H1 (cell line): ENCODE measurements around the gene MANBA. TPM values are rescaled to one million over a fixed set of nuclear protein-coding genes. Genes with fewer than 3 reads are reported as not detected.

Experiments used
- CTCF ChIA-PET: fragments of 300-600 bp; sonication (Branson Sonifier 250); formaldehyde crosslinking; loops from one replicate; lab custom pipeline; 2021; ENCODE audit not compliant: partially characterized antibody; lab: Charles Lee
- POLR2A ChIA-PET: fragments of 300-600 bp; sonication (Branson Sonifier 250); formaldehyde crosslinking; loops from one replicate; lab custom pipeline; 2021; ENCODE audit warnings: inconsistent platforms; ENCODE audit not compliant: partially characterized antibody; lab: Charles Lee
- DNase-seq, 2 experiments: peaks; one replicate each; pipeline versions ENCODE4 v3.0.0 to v3.0.0-alpha.2; 2010 to 2022; ENCODE audit warnings: low spot score in 2 of 2, low read depth in 1 of 2, mixed read lengths in 1 of 2
- FAIRE-seq: peaks from 2 replicates; lab custom pipeline; 2011; peaks lifted over from hg19 to GRCh38; lab: Jason Lieb, UNC
- H2AFZ ChIP-seq: 2 replicates; pipeline ENCODE4 v1.8.1; 2012; ENCODE audit warnings: low read length, inconsistent platforms
- H2AK5ac ChIP-seq: 2 replicates; pipeline ENCODE4 v1.6.1; 2013; ENCODE audit warnings: low read depth, low read length
- H2BK120ac ChIP-seq: replicated peaks from 2 replicates; pipeline ENCODE3; 2013; ENCODE audit warnings: low read depth, low read length, inconsistent platforms
- H2BK12ac ChIP-seq: 2 replicates; pipeline ENCODE4 v1.6.1; 2013; ENCODE audit warnings: low read depth, low read length
- H2BK15ac ChIP-seq: 2 replicates; pipeline ENCODE4 v1.6.1; 2013; ENCODE audit warnings: low read length
- H2BK20ac ChIP-seq: 2 replicates; pipeline ENCODE4 v1.6.1; 2013; ENCODE audit warnings: low read length
- H2BK5ac ChIP-seq: 2 replicates; pipeline ENCODE4 v1.6.1; 2013; ENCODE audit warnings: low read depth, low read length
- H3K14ac ChIP-seq: 2 replicates; pipeline ENCODE4 v1.6.1; 2013; ENCODE audit warnings: inconsistent platforms; ENCODE audit not compliant: insufficient read length
- H3K18ac ChIP-seq: 2 replicates; pipeline ENCODE4 v1.6.1; 2013; ENCODE audit warnings: low read length; ENCODE audit errors: extremely low read depth
- H3K23ac ChIP-seq: 2 replicates; pipeline ENCODE4 v1.6.1; 2013; ENCODE audit warnings: inconsistent platforms; ENCODE audit not compliant: insufficient read length
- H3K23me2 ChIP-seq: 2 replicates; pipeline ENCODE4 v1.6.1; 2013; ENCODE audit warnings: low read depth, low read length
- H3K27ac ChIP-seq: 2 replicates; pipeline ENCODE4 v1.6.1; 2011; ENCODE audit warnings: low read depth, low read length, inconsistent platforms
- H3K27me3 ChIP-seq, 4 experiments: replicated peaks in 1 of 4; 1 replicate in 1 of 4; 2 replicates in 3 of 4; pipeline versions ENCODE4 v1.6.1 to v1.8.1; 2011 to 2013; ENCODE audit warnings: low read length in 3 of 4, mild to moderate bottlenecking in 3 of 4, inconsistent platforms in 2 of 4, mixed read lengths in 2 of 4, moderate library complexity in 1 of 4; ENCODE audit not compliant: control insufficient read depth in 3 of 4, insufficient read depth in 3 of 4; ENCODE audit errors: extremely low read depth in 1 of 4
- H3K36me3 ChIP-seq, 4 experiments: 2 replicates each; pipeline versions ENCODE4 v1.6.1 to v1.8.1; 2011 to 2013; ENCODE audit warnings: mild to moderate bottlenecking in 4 of 4, low read length in 3 of 4, moderate library complexity in 2 of 4, control low read depth in 1 of 4, inconsistent platforms in 1 of 4; ENCODE audit not compliant: insufficient read depth in 4 of 4, control insufficient read depth in 2 of 4
- H3K4ac ChIP-seq: replicated peaks from 2 replicates; pipeline ENCODE3; 2013; ENCODE audit warnings: low read length, low read depth, mixed read lengths, inconsistent platforms; ENCODE audit not compliant: insufficient read length
- H3K4me1 ChIP-seq, 4 experiments: replicated peaks in 1 of 4; 1 replicate in 1 of 4; 2 replicates in 3 of 4; pipeline versions ENCODE4 v1.6.1 to v1.8.1; 2011 to 2013; ENCODE audit warnings: low read length in 3 of 4, inconsistent platforms in 2 of 4, mixed read lengths in 1 of 4; ENCODE audit not compliant: insufficient read depth in 4 of 4, control insufficient read depth in 3 of 4
- H3K4me2 ChIP-seq, 2 experiments: 2 replicates each; pipeline versions ENCODE4 v1.6.1 to v1.8.1; 2011 to 2013; ENCODE audit warnings: low read depth in 2 of 2, low read length in 2 of 2, control low read depth in 1 of 2, inconsistent platforms in 1 of 2, mild to moderate bottlenecking in 1 of 2; ENCODE audit not compliant: insufficient read depth in 1 of 2
- H3K4me3 ChIP-seq, 4 experiments: fragments of 200-600, 300-600 bp in 1 of 4; sonication (generic), shearing (Covaris generic), sonication (Bioruptor Twin) in 1 of 4; 2 replicates each; pipeline versions ENCODE4 v1.5.1 to v1.8.1; 2011 to 2016; ENCODE audit warnings: low read length in 4 of 4, low read depth in 3 of 4, control low read depth in 2 of 4, inconsistent platforms in 2 of 4, mild to moderate bottlenecking in 2 of 4, mixed read lengths in 1 of 4, moderate library complexity in 1 of 4; ENCODE audit not compliant: insufficient read depth in 2 of 4; ENCODE audit errors: extremely low read depth in 1 of 4
- H3K56ac ChIP-seq: replicated peaks from 2 replicates; pipeline ENCODE3; 2013; ENCODE audit warnings: low read depth, mild to moderate bottlenecking, mixed read lengths, low read length, inconsistent platforms; ENCODE audit not compliant: insufficient read length
- H3K79me1 ChIP-seq: 2 replicates; pipeline ENCODE4 v1.6.1; 2013; ENCODE audit warnings: low read depth, low read length, control low read depth
- H3K79me2 ChIP-seq, 2 experiments: 2 replicates each; pipeline versions ENCODE4 v1.6.1 to v1.8.1; 2012 to 2013; ENCODE audit warnings: low read length in 2 of 2, mild to moderate bottlenecking in 2 of 2, inconsistent platforms in 1 of 2; ENCODE audit not compliant: insufficient read depth in 2 of 2, control insufficient read depth in 1 of 2
- H3K9ac ChIP-seq, 4 experiments: replicated peaks in 1 of 4; 1 replicate in 1 of 4; 2 replicates in 3 of 4; pipeline versions ENCODE4 v1.6.1 to v1.8.1; 2011 to 2013; ENCODE audit warnings: low read depth in 3 of 4, low read length in 3 of 4, control low read depth in 2 of 4, mild to moderate bottlenecking in 2 of 4, moderate library complexity in 2 of 4, inconsistent platforms in 1 of 4; ENCODE audit errors: extremely low read depth in 1 of 4
- H3K9me3 ChIP-seq, 2 experiments: 2 replicates each; pipeline versions ENCODE4 v1.6.1 to v1.8.1; 2012 to 2013; ENCODE audit warnings: mild to moderate bottlenecking in 2 of 2, moderate library complexity in 2 of 2, control low read depth in 1 of 2, inconsistent platforms in 1 of 2, low read depth in 1 of 2, low read length in 1 of 2, mixed read lengths in 1 of 2; ENCODE audit not compliant: insufficient read depth in 2 of 2
- H4K20me1 ChIP-seq, 2 experiments: replicated peaks in 1 of 2; 2 replicates each; pipeline versions ENCODE3 to v1.8.1; 2011 to 2013; ENCODE audit warnings: inconsistent platforms in 2 of 2, low read length in 2 of 2, mild to moderate bottlenecking in 1 of 2; ENCODE audit not compliant: insufficient read depth in 2 of 2, control insufficient read depth in 1 of 2
- H4K5ac ChIP-seq: 2 replicates; pipeline ENCODE4 v1.6.1; 2013; ENCODE audit warnings: low read length, low read depth, mixed read lengths, inconsistent platforms; ENCODE audit not compliant: insufficient read length
- H4K8ac ChIP-seq: 2 replicates; pipeline ENCODE4 v1.8.0; 2013; ENCODE audit warnings: mild to moderate bottlenecking, moderate library complexity, low read length, inconsistent platforms; ENCODE audit not compliant: insufficient read depth; ENCODE audit errors: extremely low read depth
- H4K91ac ChIP-seq: replicated peaks from 2 replicates; pipeline ENCODE3; 2013; ENCODE audit warnings: low read length, mixed read lengths, inconsistent platforms; ENCODE audit not compliant: insufficient read length
- BACH1 ChIP-seq: IDR thresholded peaks from 2 replicates; pipeline ENCODE4 v1.6.1; 2012; ENCODE audit warnings: low read length, improper control_type of control experiment
- BRCA1 ChIP-seq: IDR thresholded peaks from 2 replicates; pipeline ENCODE4 v1.6.1; 2012; ENCODE audit warnings: low read depth, low read length, improper control_type of control experiment
- EGR1 ChIP-seq: IDR thresholded peaks from 2 replicates; pipeline ENCODE4 v1.6.1; 2011; ENCODE audit warnings: low read depth, low read length, borderline replicate concordance
- MAFK ChIP-seq: IDR thresholded peaks from 2 replicates; pipeline ENCODE4 v1.6.1; 2012; ENCODE audit warnings: low read depth, mild to moderate bottlenecking, improper control_type of control experiment, low read length
- SRF ChIP-seq: IDR thresholded peaks from 2 replicates; pipeline ENCODE4 v1.6.1; 2011; ENCODE audit warnings: mild to moderate bottlenecking, low read depth, low read length, moderate library complexity
- TBP ChIP-seq: IDR thresholded peaks from 2 replicates; pipeline ENCODE4 v1.6.1; 2011; ENCODE audit warnings: low read depth, low read length, improper control_type of control experiment
- WGBS, 2 experiments: shearing (Covaris generic) in 1 of 2; methylation state at CpG; one replicate each; pipeline versions ENCODE4 v1.1.6 to v1.1.7; 2013 to 2015; ENCODE audit warnings: low lambda C conversion rate in 2 of 2, mixed read lengths in 2 of 2, inconsistent platforms in 1 of 2, low coverage in 1 of 2, missing lambda C conversion rate in 1 of 2; ENCODE audit not compliant: insufficient replicate concordance in 2 of 2, insufficient coverage in 1 of 2, insufficient read length in 1 of 2; ENCODE audit errors: extremely low coverage in 1 of 2, missing lambda C conversion rate in 1 of 2; 5-methylcytosine and 5-hydroxymethylcytosine counted together
- polyA plus RNA-seq, 7 experiments: library from polyadenylated mRNA; depleted of rRNA in 3 of 7; stranded (reverse) in 5 of 7; unstranded in 2 of 7; fragments of >200 nt in 5 of 7; fragments of 200-250 nt in 2 of 7; gene quantifications; 1 replicate in 5 of 7; 2 replicates in 1 of 7; 4 replicates in 1 of 7; pipeline versions ENCODE4 v1.2.1 to v1.2.3, GENCODE V29; 2011 to 2013; ENCODE audit warnings: missing spikeins in 2 of 7, mixed read lengths in 2 of 7
- total RNA-seq: library from RNA; stranded (reverse); fragmentation: NEBNext Ultra II Directional; extraction: Animal tissue kit (Norgen Biotek cat#: 25700); gene quantifications from 2 replicates; pipeline ENCODE4 v1.2.1, GENCODE V29; 2021

The MANBA gene
- total and polyA plus RNA-seq, 2 of the 8 experiments (the other 6 are each of a cell fraction or from before 2014, with no cell fraction given): 22.9 to 27.8 TPM

DNA sequence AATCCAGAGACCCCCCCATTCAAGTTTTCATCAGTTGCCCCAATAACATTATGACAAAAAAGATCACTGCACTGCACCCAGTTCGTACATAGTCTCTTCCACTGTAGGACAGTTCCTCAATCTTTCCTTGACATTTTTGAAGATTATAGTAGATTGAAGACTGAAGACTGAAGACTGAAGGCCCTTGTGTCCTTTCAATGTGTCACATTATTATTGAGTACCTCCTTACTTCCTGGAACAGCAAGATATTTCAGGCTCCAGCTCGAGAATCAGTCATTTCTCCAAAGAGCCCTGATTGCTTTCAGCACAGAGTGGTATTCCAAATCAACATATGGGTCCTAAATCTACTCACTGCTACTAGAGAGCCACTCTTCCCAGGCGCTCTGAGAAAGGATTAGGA is 75.0 kb downstream of the MANBA start:
- no peak overlapping the region for H2BK120ac ChIP-seq
- no peak overlapping the region for H2BK15ac ChIP-seq
- H2AFZ ChIP-seq: no peak overlapping the region
- H2BK5ac ChIP-seq: no peak overlapping the region
- H3K4me1 ChIP-seq: no peaks in the 10 kb centered on the region
- CTCF ChIA-PET: no interaction called here
- H4K5ac ChIP-seq: no peak overlapping the region
- DNase-seq (no peak), FAIRE-seq (no peak)
- no peak overlapping the region for H3K4ac ChIP-seq
- H2BK12ac ChIP-seq: no peak overlapping the region
- no peaks in the 10 kb centered on the region for H3K9me3 ChIP-seq
- no peak overlapping the region for H4K8ac ChIP-seq
- H3K27me3 ChIP-seq: no peaks in the 10 kb centered on the region
- 91% methylated on average over 3 of the region's 3 CpGs; no CpG with 5 or more reads in 1 of the 2 experiments for WGBS, 2 experiments
- H4K20me1 ChIP-seq: peaks cover 0 to 2% of the 10 kb centered on the region in 2 experiments
- H3K23ac ChIP-seq: no peak overlapping the region
- no peak overlapping the region for H3K27ac ChIP-seq
- POLR2A ChIA-PET: no interaction called here
- H3K79me1 ChIP-seq: no peaks in the 10 kb centered on the region
- H3K4me2 ChIP-seq: no peak overlapping the region
- no peak overlapping the region for H3K4me3 ChIP-seq
- H2AK5ac ChIP-seq: no peak overlapping the region
- no peaks in the 10 kb centered on the region; the same call in 1 of the 2 replicates for H3K23me2 ChIP-seq
- H3K79me2 ChIP-seq: no peaks in the 10 kb centered on the region
- no peak overlapping the region for H3K9ac ChIP-seq
- H4K91ac ChIP-seq: no peak overlapping the region
- H3K18ac ChIP-seq: no peak overlapping the region
- no peak overlapping the region for H3K56ac ChIP-seq
- peaks cover 0 to 20% (median 3%) of the 10 kb centered on the region in 4 experiments; a peak in 3 of 8 replicates for H3K36me3 ChIP-seq
- H2BK20ac ChIP-seq: no peak overlapping the region
- no peak overlapping the region for H3K14ac ChIP-seq
- TF ChIP-seq BRCA1 (no peak), SRF (no peak), MAFK (no peak), BACH1 (no peak), TBP (no peak), EGR1 (no peak)
